Sigmoid colon (tissue), 3 donors: ENCODE results near the gene ALPG.
"Not testable (repeated sequence)": the region's sequence is repeated elsewhere in the genome, so short reads cannot be mapped to it uniquely, and the experiment has no call there.

Source experiments
- CTCF ChIP-seq, 4 experiments: fragments of 450-650 bp in 3 of 4; fragments of 200-600 bp in 1 of 4; IDR thresholded peaks; one replicate each; pipeline ENCODE4 v1.5.1; 2016 to 2019; ENCODE audit warnings: antibody characterized with exemption in 4 of 4, mild to moderate bottlenecking in 3 of 4, moderate library complexity in 2 of 4
- POLR2A ChIP-seq, 2 donors: fragments of 450-650 bp; IDR thresholded peaks; one replicate each; pipeline ENCODE4 v1.6.1; 2016; ENCODE audit warnings: antibody characterized with exemption in 2 of 2, mild to moderate bottlenecking in 2 of 2, moderate library complexity in 2 of 2

- not testable (repeated sequence) for TF ChIP-seq POLR2A, CTCF (IDR thresholded peaks at IDR 0.05)
Measured at GRCh38 chr2:232445149-232445885, 38.7 kb downstream of the ALPG start.
